ENCODE measurements around the gene NUB1. TPM values are rescaled to one million over a fixed set of nuclear protein-coding genes. Genes with fewer than 3 reads are reported as not detected.

The NUB1 gene
- polyA plus RNA-seq, 1 experiment = 44.5 TPM

DNA sequence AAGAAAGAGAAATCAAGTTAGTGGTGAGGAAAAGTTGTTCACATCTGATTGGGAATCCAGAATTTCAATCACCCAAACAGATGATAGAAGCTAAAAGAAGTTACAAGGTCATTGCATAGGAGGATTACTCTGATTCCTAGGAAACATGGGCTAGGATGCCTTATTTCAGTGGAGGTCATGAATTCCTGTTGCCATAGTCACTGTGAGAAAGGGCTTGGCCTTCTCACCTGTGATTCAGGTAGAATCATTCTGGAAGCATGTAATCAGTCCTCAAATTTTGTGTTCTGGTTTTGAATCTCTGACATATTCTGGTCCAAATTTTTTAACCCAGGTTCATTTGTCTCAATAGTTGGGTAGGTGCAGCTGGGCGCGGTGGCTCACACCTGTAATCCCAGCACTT lies 4.3 kb upstream of the NUB1 start:
- CTCF ChIA-PET = no interaction called here
- TF ChIP-seq, protein P1, sequence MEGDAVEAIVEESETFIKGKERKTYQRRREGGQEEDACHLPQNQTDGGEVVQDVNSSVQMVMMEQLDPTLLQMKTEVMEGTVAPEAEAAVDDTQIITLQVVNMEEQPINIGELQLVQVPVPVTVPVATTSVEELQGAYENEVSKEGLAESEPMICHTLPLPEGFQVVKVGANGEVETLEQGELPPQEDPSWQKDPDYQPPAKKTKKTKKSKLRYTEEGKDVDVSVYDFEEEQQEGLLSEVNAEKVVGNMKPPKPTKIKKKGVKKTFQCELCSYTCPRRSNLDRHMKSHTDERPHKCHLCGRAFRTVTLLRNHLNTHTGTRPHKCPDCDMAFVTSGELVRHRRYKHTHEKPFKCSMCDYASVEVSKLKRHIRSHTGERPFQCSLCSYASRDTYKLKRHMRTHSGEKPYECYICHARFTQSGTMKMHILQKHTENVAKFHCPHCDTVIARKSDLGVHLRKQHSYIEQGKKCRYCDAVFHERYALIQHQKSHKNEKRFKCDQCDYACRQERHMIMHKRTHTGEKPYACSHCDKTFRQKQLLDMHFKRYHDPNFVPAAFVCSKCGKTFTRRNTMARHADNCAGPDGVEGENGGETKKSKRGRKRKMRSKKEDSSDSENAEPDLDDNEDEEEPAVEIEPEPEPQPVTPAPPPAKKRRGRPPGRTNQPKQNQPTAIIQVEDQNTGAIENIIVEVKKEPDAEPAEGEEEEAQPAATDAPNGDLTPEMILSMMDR (IDR thresholded peaks at IDR 0.05; ENCODE audit: insufficient read depth, low read depth, low read length) = no peak
- POLR2A ChIA-PET = no interaction called here
- no peak for DNase-seq (ENCODE audit: low read depth)
- Histone ChIP-seq H3K4me3 (ENCODE audit: low read depth, low read length) (no peak overlapping the region), H3K36me3 (ENCODE audit: control insufficient read depth, insufficient read depth, low read length) (no peaks in the 10 kb centered on the region), H3K27me3 (ENCODE audit: control insufficient read depth, insufficient read depth, low read length) (peaks cover 4% of the 10 kb centered on the region)

DNA sequence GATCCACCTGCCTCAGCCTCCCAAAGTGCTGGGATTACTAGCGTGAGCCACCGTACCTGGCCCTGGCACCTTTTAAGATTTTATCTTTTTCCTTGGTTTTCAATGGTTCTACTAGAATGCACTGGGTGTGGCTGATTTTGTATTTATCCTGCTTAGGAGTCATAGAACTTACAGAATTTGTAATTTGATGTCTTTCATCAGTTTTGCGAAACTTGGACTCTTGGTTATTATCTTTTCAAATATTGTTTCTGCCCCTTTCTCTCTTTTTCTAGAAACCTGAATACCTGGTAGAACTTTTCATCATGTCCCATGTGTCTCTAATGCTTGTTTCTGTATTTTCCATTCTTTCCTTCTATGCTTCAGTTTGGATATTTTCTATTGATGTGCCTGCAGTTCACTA lies 2.8 kb upstream of the NUB1 start:
- Histone ChIP-seq H3K27me3 (ENCODE audit: control insufficient read depth, insufficient read depth, low read length) (peaks cover 4% of the 10 kb centered on the region), H3K4me3 (ENCODE audit: low read depth, low read length) (no peak overlapping the region), H3K36me3 (ENCODE audit: control insufficient read depth, insufficient read depth, low read length) (0 out of 2 replicates have a peak, but pooled peaks cover 1% of the 10 kb centered on the region)
- CTCF ChIA-PET = interaction anchor here (1.3 to 3.5 kb wide), 3 partner anchors 12 to 23 kb away, joined by 3 to 10 read pairs (median 6); no protein-coding TSS in a partner anchor
- DNase-seq (ENCODE audit: low read depth) = no peak
- POLR2A ChIA-PET = no interaction called here
- TF ChIP-seq, protein P1 (IDR thresholded peaks at IDR 0.05; ENCODE audit: insufficient read depth, low read depth, low read length) = no peak

DNA sequence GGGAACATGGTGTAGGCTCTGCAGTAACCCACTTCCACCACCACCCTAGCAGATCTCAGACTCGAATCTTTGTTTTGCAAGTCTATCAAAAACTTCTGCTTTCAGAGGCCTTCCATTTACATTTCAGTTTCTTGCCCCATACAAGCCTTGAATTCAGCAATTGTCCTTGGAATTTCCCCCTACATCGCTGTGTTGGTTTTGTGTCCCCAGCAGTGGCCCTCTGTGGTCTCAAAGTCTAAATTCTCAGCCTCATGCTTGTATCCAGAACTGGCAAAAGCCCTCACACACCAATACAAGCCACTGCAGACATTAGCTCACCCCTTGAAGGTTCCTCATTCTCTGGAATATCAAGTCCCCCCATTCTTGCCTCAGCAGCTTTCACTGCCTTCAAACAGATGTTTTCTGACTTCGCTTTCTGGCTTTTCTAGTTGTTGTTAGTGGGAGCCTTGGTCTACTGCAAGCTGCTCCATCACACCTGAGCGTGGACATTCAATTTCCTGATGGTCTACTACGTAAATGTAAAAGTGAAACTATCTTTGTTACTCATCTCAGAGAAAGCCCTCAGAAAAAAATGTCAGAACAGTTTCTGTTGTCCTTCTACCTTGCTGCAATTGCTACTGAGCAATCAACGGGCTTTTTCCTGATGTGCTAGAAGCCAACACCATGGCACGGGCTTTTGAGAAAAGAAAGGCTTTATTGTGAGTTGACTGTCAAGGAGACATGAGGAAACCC lies 1.8 kb upstream of the NUB1 start:
- Histone ChIP-seq H3K4me3 (ENCODE audit: low read depth, low read length) (no peak overlapping the region), H3K36me3 (ENCODE audit: control insufficient read depth, insufficient read depth, low read length) (0 out of 2 replicates have a peak, but pooled peaks cover 1% of the 10 kb centered on the region), H3K27me3 (ENCODE audit: control insufficient read depth, insufficient read depth, low read length) (peaks cover 4% of the 10 kb centered on the region)
- ChIA-PET POLR2A (no interaction called here), CTCF (interaction anchor here (1.3 to 3.5 kb wide), 5 partner anchors 13 to 96 kb away, joined by 3 to 16 read pairs (median 6); no protein-coding TSS in a partner anchor)
- DNase-seq (ENCODE audit: low read depth) = no peak
- TF ChIP-seq, protein P1 (IDR thresholded peaks at IDR 0.05; ENCODE audit: insufficient read depth, low read depth, low read length) = no peak

DNA sequence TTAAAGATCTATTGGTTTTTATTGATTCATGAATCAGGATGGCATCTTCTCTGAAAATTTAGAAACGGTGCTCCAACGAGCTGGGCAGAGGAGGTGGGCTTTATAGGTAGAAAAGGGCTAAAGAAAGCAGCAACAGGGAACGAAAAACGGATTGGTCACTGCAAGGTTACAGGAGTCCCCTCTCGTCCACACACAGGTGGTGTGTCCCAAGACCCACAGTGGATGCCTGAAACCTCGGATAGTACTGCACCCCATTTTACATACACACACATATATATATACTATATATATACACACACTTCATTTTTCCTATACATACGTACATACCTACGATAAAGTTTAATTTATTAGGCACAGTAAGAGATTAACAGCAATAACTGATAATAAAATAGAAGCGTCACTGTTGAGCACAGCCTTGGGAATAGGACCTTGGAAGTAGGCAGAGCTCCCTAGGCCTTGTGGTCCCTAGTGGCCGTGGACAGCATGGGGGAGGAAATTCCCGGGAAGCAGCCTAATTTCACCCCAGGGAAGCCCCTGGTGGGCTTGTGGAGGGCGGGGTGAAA lies 737 bp upstream of the NUB1 start:
- DNase-seq (ENCODE audit: low read depth) = no peak
- TF ChIP-seq, protein P1 (IDR thresholded peaks at IDR 0.05; ENCODE audit: insufficient read depth, low read depth, low read length) = peak; percentile 11; the same call in 1 of the 2 replicates
- Histone ChIP-seq H3K36me3 (ENCODE audit: control insufficient read depth, insufficient read depth, low read length) (peaks cover 1% of the 10 kb centered on the region; the same call in 1 of the 2 replicates), H3K4me3 (ENCODE audit: low read depth, low read length) (peak overlapping the region; percentile 35; the same call in 1 of the 2 replicates), H3K27me3 (ENCODE audit: control insufficient read depth, insufficient read depth, low read length) (peaks cover 3% of the 10 kb centered on the region)
- POLR2A ChIA-PET = no interaction called here
- CTCF ChIA-PET = interaction anchor here (0.9 to 3.5 kb wide), 8 partner anchors 11 to 97 kb away, joined by 3 to 16 read pairs (median 5); no protein-coding TSS in a partner anchor

DNA sequence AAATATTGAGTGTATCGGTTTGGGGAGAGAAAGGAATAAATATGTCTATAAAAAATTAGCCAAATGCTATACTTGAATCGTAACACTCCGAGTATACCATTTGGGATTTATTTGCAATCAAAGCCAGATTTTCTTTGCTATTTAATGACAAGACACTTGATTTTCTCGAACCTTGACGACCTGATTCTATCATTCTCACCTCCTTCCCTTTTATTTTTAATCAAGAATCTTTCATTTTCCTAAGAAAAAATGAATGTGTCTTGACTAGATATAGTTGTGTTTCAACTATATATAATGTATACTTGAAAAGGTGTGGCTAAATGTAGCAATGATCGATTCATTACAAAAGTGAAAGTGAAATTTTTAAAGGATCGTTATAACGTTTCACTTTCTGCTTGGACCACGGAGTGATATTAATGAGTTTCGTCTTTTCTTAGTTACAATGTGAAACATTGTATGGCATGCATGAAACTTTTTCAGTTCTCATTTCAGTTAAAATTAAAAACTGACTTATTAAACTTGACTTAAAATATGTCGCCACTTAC lies 562 bp downstream of the NUB1 start:
- Histone ChIP-seq H3K4me3 (ENCODE audit: low read depth, low read length) (peak overlapping the region; percentile 80), H3K36me3 (ENCODE audit: control insufficient read depth, insufficient read depth, low read length) (peaks cover 6% of the 10 kb centered on the region), H3K27me3 (ENCODE audit: control insufficient read depth, insufficient read depth, low read length) (peaks cover 3% of the 10 kb centered on the region)
- ChIA-PET CTCF (interaction anchor here (0.9 to 3.5 kb wide), 10 partner anchors 9 to 98 kb away, joined by 3 to 16 read pairs (median 4); no protein-coding TSS in a partner anchor), POLR2A (no interaction called here)
- DNase-seq (ENCODE audit: low read depth) = no peak
- TF ChIP-seq, protein P1 (IDR thresholded peaks at IDR 0.05; ENCODE audit: insufficient read depth, low read depth, low read length) = no peak
